CD4-positive, alpha-beta T cell treated with Interleukin-4 for 4 hours (primary cell): ENCODE data around the gene SAPCD1.
"Not testable (repeated sequence)": the region's sequence is repeated elsewhere in the genome, so short reads cannot be mapped to it uniquely, and the experiment has no call there.

ENCODE experiments used
- DNase-seq: peaks from one replicate; pipeline ENCODE4 v3.0.0-alpha.2; 2020

SAPCD1 gene

DNA sequence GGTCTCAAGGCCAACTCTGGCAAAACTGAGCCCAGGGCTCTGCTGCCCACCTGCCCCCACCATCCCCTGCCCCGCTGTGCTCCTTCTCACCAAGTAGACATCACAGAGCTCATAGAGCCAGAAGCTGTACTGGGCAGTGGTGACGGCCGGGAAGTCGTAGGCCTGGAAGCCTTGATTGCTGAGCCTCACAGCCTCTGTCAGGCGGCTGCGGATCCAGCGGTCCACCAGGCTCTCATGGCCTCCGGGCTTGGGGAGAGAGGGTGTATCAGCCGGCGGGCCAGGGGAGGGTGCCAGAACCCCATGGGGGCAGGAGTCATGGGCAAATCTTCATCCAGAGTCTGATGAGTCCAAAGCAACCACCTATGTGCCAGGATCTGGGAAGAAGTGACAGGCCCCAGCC is 17.5 kb downstream of the SAPCD1 start:
- DNase-seq, result no peak

DNA sequence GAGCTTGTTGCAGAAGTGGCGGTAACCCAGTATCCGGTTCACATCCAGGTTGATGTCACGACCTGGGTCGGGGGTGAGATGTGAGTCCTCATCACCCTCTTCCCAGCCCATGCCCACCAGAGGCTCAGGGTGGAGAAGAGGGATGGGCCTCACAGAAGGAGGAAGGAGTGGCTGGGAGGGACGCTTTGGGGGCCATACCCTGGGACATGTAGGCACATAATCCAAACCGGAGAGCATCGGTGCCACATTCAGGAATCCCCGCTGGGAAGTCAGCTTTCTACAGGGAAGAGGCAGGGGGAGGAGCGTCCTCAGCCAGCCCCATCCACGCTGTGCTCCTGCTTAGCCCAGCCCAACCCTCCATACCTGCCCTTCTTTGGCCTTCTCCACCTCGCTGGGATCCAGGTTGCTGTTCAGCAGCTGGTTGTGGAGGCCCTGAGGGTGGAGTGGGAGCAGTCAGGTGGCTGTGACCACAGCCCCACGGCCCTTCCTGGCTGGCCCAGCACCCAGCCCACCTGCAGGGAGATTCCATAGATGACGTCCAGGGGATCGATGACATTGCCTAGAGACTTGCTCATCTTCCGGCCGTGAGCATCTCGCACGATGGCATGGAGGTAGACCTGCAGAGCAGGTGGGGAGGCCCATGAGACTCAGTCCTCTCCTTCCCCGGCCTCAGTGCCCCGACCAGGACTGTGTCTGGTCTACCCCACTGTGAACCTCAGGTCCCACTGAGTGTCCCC is 18.2 kb downstream of the SAPCD1 start:
- DNase-seq, result no peak

- DNase-seq, result no peak
Observed at GRCh38 chr6:31781244-31782125, 19.0 kb downstream of the SAPCD1 start.

DNA sequence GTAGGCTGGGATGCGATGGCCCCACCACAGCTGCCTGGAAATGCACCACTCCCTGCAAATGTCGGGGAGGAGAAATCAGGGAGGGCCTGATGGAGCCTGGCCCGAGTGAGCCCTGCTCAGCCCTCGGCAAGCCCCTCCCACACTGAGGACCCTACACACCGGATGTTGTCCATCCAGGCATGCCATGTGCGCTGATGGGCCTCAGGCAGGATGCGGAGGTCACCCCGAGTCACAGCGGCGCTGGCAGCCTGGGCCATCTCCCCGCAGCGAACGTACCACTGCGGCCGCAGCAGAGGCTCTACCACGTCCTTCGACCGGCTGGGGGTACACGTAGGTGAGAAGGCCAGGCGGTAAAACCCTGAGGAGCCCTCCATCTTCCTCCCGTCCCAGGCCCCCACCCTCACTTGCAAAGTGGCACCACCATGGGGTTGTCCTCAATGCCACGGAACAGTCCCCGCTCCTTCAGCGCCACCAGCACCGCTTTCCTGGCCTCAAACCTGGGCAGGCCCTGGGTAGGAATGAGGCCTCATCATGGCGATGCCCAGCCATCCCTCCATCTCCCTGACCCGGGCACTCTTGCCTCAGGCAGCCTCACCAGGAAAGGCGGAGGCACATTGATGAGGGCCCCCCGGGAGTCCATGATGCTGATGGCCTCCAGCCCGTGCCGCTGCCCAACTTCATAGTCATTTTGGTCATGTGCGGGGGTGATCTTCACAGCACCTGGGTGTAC is 19.8 kb downstream of the SAPCD1 start:
- DNase-seq, result no peak

DNA sequence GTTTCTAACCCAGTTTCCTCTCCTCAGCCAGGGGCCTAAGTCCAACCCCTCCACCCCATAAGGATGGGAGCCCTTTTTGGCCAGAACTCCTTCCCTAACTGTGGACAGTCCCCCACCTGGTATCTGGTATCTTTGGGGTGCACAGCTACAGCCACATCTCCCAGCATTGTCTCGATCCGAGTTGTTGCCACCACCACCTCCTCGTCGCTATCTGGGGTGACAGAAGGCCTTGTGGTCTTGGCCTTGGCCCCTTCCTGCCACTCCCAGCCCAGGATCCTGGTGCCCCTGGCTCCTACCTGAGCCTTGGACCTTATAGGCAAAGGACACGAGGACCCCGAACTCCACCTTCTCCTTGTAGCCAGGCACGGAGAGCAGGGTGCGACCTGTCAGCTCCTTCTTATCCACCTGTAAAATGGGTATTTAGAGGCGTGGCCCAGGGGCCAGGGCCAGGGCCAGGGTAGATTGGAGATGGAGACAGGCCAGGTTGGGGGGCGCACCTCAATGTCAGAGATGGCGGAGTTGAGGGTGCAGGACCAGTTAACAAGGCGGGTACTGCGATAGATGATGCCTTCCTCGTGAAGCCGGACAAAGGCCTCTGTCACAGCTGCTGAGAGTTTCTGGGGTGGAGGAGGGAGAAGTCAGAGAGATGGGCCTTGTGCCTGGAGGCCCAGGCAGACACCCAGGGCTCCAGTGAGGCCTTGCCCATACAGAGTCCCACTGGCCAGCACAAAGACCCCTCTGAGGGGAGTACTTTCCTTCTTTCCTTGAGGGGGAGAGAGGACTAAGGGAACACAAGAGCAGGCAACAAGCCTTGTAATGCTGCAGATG is 21.9 kb downstream of the SAPCD1 start:
- DNase-seq, result no peak

- no peak for DNase-seq
Observed at GRCh38 chr6:31785475-31785874, 23.0 kb downstream of the SAPCD1 start.

GRCh38 chr6:31791324-31792089 is 29.1 kb downstream of the SAPCD1 start:
- no peak for DNase-seq

DNA sequence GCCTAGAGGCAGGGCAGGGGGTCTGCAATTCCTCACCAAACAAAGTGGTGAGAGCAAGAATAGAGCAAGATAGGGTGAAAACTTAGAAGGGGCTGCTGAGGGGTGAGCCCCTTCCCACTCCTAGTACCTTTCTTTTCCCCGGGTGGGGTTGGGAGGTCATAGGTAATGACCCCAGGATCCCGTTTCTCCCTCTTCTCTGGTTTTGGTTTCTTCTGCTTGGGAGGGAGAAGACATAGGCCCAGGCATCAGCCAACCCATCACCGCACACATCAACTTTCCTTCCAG is 29.6 kb downstream of the SAPCD1 start:
- no peak for DNase-seq

GRCh38 chr6:31792761-31793171 is 30.3 kb downstream of the SAPCD1 start:
- DNase-seq, result no peak

DNA sequence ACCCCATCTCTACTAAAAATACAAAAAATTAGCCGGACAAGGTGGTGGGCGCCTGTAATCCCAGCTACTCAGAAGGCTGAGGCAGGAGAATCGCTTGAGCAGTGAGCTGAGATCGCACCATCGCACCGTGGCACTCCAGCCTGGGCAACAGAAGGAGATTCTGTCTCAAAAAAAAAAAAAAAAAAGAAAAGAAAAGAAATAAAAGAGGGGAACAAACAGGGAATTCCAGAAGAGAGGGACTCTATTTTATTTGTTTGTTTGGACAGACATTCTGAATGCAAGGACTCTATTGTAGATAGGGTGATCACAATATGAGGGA is 31.4 kb downstream of the SAPCD1 start:
- DNase-seq, result not testable (repeated sequence)

- no peak for DNase-seq
Observed at GRCh38 chr6:31794294-31794865, 31.9 kb downstream of the SAPCD1 start.

- DNase-seq, result no peak
Observed at GRCh38 chr6:31794866-31795615, 32.6 kb downstream of the SAPCD1 start.

- DNase-seq, result peak; percentile 83
Observed at GRCh38 chr6:31795616-31796298, 33.3 kb downstream of the SAPCD1 start, which contains the start of gene VARS1. Gene VARS1 (minus strand): TSS chr6:31795752. CDS start chr6:31795217, 535 bp downstream.

DNA sequence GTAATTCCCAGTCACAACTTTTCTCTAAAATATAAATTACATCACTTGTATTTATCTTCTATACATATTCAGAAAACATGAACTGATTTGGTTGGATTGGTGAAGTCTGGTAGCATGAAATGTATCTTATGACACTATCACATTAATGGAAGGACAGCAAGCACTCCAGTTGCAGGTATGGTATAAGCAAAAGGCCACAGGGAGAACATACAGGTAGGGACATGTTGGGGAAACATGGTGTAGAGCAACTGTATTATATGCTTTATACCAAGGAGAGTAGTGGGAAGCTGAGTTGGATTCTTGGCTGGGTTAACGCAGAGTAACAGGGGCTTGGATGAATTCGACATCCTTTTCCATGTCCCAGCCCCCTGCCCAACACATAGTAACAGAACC is 34.5 kb downstream of the SAPCD1 start:
- DNase-seq, result no peak

- peak; percentile 47 for DNase-seq
Observed at GRCh38 chr6:31797588-31797987, 35.1 kb downstream of the SAPCD1 start.

GRCh38 chr6:31799781-31800180 is 37.3 kb downstream of the SAPCD1 start:
- DNase-seq, result no peak

DNA sequence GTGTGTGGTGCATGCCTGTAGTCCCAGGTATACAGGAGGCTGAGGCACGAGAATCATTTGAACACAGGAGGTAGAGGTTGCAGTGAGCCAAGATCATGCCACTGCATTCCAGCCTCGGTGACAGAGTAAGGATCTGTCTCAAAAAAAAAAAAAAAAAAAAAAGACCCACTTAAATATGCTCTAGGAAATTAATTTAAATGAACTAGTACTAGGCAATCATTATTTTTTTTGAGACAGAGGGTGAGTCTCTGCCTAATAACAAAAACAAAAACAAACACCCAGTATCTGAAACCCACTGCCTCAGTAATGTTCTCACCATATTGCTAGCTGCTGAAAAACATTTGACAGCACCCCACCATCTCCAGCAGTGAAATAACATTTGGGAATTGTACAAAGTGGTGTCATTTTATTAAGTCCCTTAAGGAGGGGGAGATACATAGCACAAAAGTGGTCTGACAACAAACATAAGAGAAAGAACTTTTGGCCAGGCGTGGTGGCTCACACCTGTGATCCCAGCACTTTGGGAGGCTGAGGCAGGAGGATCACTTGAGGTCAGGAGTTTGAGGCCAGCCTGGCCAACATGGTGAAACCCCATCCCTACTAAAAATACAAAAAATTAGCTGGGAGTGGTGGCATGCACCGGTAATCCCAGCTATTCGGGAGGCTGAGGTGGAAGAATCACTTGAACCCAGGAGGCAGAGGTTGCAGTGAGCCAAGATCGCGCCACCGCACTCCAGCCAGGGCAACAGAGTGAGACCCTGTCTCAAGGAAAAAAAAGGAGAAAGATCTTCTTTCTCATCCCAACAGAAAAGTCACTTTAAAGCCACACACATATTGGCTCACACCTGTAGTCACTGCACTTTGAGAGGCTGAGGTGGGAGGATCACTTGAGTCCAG is 38.8 kb downstream of the SAPCD1 start:
- DNase-seq, result not testable (repeated sequence)

GRCh38 chr6:31805939-31806469 is 43.5 kb downstream of the SAPCD1 start:
- DNase-seq, result no peak
